Dermis blood vessel endothelial cell (primary cell): ENCODE measurements around the gene COP1. TPM values are rescaled to one million over a fixed set of nuclear protein-coding genes. Genes with fewer than 3 reads are reported as not detected.

ENCODE experiments used
- DNase-seq: peaks from one replicate; pipeline ENCODE4 v3.0.0; 2010
- total RNA-seq: library from RNA; depleted of rRNA; stranded (reverse); fragments of >200 nt; gene quantifications from 2 replicates; pipeline ENCODE4 v1.2.3, GENCODE V29; 2014

Gene COP1
- total RNA-seq, 1 donor from 2014 or later: 65.2 TPM

DNA sequence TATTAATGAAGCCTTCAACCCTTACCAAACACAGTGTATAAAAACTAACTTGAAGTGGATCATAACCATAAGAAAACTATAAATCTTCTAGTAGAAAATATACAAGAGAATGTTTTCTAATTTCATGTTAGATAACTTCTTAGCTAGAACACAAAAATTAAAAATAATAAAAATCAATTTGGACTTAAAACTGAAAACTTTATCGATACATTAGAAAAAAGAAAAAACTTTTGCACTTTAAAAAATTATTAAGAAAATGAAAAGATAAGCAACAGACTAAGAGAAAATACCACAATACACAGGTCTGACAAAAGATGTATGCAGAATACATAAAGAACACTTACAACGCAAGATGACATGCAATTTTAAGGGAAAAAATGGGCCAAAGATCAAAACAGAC is 8.7 kb downstream of the COP1 start:
- DNase-seq: no peak

DNA sequence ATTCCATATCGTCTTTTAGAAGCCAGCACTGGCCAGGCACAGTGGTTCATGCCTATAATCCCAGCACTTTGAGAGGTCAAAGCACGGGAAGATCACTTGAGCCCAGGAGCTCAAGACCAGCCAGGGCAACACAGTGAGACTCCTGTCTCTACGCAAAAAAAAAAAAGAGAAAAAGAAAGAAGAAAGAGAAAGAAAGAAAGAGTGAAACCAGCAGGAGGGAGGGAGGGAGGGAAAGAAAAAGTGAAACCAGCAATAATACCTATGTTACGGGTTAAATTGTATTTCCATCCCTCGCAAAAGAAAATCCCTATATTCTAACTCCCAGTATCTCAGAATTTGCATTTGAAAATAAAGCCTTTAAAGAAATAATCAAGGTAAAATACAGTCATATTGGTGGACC is 10.4 kb downstream of the COP1 start:
- DNase-seq: no peak

DNA sequence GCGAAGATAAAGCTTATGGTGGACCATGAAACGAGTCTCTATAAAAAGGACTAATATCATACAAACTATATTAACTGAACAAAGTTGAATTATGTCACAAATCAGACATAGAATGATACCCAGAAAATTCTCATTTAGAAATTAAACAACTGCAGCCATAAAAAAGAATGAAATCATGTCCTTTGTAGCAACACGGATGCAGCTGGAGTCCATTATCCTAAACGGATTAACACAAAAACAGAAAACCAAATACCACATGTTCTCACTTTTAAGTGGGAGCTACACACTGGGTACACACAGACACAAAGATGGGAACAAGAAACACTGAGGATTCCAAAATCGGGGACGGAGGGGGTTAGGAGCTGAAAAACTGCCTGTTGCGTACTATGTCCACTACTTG is 11.5 kb downstream of the COP1 start:
- no peak for DNase-seq

DNA sequence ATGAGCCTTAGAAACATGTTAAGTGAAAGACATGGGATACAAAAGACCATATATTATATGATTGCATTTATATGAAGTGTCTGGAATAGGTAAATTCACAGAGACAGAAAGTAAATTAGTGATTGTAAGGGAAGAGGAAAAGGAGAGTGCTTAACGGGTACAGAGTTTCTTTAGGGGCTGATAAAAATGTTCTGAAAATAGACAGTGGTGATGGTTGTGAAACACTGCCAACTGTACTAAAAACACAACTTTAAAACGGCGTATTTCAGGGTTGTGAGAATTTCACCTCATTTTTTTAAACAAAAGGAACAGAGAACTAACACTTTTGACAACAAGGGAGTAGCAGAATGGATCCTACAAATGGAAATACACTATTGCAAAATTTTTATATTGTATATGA is 13.4 kb downstream of the COP1 start:
- DNase-seq: no peak

DNA sequence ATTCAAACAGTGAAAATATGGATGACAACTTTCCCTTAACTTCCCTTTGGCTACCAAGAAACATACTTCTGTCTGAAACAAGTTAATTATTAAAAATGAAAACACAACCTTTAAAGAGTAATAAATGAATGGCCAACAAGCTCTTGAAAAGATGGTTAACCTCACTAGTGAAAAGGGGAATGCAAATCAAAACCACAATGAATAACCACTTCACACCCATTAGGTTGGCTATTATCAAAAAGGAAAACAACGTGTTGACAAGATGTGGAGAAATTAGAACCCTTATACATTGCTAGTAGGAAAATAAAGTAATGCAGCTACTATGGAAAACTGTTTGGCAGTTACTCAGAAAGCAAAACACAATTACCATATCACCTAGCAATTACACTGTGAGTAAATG is 14.1 kb downstream of the COP1 start:
- no peak for DNase-seq

DNA sequence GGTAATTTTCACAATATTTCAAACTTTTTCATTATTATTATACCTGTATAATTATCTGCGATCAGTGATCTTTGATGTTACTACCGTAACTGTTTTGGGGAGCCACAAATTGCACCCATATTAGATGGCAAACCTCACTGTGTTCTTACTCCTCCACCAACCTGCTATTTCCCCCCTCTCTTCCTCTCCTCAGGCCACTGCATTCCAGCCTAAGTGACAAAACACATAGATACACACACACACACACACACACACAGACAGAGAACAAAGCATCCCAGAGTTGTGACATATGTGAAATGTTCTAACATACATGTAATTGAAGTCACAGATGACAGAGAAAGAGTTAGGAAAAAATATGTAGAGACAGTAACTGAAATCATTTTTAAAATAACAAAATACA is 18.5 kb downstream of the COP1 start:
- DNase-seq: no peak

DNA sequence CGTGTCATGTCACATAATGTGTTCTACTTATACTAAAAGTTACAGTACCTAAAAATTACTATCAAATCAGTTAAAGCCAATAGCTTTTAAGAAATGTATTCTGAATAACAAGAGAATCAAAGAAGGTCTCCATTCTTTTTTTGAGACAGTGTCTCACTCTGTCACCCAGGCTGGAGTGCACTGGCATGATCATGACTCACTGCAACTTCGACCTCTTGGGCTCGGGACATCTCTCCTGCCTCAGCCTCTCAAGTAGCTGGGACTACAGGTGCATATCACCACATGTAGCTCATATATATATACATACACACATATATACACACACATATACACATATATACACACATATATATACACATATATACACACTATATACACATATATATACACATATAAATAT is 20.1 kb downstream of the COP1 start:
- no peak for DNase-seq

DNA sequence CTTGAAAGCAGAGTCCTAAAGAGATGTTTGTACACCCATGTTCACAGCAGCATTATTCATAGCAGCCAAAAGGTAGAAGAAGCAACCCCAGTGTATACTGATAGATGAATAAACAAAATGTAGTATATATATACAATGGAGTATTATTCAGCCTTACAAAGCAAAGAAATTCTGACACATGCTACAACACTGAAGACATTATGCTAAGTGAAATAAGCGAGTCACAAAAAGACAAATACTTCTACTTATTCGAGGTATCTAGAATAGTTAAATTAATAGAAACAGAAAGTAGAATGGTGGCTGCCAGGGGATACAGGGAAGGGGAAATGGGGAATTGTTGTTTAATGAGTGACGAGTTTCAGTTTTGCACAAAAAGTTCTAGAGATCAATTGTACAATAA is 23.5 kb downstream of the COP1 start:
- DNase-seq: no peak

DNA sequence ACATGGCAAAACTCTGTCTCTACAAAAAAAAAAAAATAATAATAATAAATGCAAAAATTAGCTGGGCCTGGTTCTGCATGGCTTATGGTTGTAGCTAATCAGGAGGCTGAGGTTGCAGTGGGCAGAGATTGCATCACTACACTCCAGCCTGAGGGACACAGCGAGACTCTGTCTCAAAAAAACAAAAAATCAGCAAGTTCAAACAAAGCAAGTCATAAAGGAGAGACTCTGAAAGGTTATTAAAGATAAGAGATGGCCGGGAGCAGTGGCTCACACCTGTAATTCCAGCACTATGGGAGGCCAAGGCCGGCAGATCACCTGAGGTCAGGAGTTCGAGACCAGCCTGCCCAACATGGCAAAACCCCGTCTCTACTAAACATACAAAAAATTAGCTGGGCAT is 28.8 kb downstream of the COP1 start:
- peak; percentile 13 for DNase-seq

DNA sequence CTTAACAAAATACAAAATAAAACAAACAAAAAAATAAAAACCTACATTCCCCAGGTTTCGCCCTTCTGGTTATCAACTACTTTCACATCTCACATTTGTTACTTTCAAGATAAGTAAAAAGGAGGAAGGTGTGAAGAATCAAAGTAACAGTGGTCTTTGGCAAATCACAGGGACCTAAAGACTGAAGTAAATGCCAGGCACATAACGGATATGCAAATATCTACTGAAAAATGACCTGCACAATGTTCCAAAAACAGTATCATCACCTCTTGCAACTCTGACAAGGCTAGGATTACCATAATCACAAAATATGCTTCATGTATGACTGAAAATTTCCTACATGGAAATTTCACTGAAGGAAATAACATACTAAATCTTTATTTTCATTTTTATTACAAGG is 29.3 kb downstream of the COP1 start:
- peak; percentile 14 for DNase-seq

DNA sequence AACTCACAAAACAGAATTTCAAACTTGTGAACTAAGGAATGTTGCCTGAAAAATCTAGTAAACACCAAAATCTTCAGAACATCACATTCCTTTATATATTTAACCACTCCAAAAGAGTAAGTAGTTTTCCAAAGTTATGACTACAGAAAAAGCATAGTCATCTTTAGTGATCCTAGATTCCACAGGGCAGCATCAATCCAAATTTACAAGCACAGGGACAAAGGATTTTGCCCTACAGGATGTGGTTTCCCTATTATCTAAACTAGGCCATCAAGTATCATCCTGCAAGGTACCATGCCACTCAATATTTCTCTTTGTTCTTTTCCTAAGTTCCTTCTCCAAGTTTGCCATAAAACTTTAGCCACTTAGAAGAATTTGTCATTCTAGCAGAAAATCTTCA is 33.0 kb downstream of the COP1 start:
- no peak for DNase-seq

DNA sequence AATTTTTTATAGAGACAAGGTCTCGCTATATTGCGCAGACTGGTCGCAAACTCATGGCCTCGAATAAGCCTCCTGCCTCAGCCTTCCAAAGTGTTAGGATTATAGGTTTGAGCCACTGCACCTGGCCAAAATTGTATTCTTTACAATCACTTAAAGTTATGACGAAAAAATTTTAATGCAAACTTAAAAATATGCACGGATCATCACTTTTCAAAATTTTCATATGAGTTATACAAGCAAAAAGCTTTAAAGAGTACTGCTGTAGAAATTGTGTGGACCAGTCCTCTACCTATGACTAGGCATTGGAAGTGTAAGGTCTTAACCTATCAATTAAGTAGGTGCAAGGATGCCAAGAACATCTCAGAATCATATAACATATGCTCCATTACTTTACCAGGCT is 34.9 kb downstream of the COP1 start:
- no peak for DNase-seq

DNA sequence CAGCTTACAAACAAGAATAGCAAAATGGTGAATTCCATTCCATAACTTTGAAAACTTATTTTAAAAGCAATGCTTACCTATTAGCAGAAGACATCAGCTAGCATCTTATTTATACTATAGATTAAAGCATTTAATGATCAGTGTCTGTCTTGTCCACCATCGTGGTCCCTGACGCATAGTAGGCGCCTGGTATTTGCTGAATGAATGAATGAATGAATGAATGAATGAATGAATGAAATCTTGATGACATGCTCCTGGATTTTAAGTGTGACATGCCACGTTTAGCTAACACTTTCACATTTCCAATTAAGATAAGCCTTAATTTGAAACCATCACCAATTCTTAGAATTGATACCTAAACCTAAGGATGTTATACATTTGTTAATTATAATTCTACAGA is 39.9 kb downstream of the COP1 start:
- DNase-seq: no peak

DNA sequence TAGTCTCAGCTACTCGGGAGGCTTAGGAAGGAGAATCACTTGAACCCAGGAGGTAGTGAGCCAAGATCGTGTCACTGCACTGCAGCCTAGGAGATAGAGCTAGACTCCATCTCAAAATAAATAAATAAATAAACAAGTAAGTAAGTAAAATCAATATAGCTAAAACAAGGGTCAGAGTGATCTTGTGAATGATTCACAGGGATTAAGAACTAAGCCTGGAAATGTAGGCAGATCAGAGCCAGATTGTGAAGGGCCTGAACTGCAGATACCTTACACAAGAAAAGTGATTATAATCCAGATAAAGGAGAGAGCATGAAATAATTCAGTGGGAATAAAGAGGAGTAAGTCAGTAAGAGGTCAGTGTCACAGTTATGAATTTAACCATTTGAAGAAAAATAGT is 41.5 kb downstream of the COP1 start:
- no peak for DNase-seq

DNA sequence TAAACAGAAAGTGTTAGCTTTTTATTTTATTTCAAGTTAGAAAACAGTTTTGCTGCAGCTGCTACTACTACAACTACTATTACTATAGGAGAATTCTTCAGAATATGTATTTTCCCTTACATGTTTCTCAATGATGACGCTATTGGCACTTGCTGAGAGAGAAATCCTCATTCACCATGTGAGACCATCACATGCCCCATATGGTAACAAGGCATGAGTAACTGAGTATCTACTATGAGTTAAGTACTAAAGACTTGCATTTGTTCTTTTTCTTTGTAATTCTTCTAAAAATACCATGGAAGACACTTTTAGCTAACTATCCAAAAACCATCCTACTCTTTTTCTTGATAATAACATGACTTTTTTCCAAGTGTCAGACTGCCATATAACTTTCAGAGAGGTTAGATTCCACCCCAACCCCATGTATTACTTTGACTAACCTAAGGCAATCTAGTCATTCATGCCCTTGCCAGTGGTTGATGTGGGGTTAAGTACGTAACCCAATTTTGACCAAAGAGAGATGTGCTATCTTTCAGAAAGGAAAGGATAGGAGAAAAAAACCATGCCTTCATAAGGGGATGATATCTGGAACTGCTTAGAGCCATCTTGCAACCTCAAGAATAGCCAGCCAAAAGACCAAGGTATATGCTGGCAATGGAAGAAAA is 42.9 kb downstream of the COP1 start:
- DNase-seq: no peak

DNA sequence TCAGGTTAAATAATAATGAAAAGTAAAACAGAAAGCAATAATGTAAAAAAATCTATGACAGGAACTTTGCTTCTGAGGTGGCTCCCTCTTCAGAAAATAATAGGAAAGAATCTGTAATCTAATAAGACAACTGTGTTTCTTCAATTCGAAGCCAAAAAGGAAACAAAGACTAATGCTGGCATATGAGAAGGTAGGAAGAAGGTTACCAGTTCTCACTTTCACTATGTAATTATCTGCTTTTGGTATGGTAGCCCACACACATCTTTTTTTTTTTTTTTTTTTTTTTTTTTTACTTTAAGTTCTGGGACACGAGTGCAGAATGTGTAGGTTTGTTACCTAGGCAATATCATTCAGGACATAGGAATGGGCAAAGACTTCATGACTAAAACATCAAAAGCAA is 47.1 kb downstream of the COP1 start:
- no peak for DNase-seq

DNA sequence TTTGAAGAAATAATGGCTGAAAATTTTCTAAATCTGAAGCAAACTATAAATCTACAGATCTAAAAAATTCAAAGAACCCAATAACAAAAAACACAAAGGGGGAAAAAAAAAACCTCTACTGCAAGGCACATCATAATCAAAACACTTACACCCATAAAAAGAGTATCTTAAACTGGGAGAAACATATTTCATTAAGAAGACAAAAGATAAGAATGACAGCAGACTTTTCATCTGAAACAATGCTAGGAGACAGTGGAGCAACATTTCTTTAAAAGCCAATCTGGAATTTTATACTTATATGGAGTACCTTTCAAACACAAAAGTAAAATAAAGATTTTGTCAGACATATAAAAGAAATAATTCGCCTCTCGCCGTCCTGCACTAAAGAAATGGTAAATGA is 49.1 kb downstream of the COP1 start:
- no peak for DNase-seq

DNA sequence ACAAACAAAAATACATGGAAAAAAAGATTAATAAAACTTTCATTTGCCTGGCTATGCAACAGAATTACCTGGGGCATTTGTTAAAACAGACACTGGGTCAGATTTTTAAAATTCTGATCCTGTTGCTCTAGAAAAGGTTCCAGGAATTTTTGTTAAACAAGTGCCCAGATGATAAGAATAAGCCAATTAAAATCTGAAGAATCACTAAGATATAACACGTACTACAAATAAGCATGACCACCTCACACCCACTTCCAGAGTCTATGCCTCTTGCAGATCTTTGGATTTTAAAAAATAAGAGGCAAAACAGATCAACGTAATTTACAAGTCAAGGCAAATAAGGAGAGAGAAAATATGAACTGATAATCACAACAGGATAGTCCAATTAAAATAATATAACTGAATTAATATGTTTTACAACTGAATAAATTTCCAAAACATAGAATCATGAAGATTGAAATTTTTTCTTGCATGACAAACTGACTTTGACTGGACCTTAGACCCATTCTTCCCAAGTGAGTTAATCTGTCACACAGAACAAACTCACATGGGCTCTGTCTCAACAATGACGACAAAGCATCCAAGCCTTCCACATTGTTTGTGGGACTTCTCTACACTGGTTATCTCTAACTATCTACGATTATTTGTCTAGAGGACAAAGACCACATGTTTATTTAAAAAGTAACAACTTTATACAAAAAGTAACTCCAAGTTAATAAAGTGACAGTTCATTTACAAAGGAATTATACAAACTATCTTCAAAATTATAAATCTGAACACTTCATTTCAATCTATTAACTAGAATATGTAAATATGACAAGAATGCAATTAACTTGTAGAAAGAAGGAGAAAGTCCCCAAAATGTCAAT is 56.9 kb downstream of the COP1 start:
- no peak for DNase-seq

DNA sequence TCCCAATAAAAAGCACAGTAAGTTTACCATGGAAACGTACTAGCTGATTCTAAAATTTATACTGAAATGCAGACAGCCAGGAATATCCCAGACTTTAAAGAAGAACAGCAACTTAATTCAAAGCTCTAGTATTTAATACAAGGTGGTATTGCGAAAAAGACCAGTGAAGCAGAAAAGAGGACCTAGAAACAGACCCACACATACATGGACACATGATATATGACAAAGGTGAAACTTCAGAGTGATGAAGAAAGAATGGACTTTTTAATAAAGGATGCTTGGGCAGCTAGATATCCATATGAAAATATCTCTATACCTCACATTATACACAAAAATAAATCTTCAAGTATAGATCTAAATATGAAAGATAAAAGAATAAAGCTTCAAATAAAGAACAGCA is 62.6 kb downstream of the COP1 start:
- no peak for DNase-seq

DNA sequence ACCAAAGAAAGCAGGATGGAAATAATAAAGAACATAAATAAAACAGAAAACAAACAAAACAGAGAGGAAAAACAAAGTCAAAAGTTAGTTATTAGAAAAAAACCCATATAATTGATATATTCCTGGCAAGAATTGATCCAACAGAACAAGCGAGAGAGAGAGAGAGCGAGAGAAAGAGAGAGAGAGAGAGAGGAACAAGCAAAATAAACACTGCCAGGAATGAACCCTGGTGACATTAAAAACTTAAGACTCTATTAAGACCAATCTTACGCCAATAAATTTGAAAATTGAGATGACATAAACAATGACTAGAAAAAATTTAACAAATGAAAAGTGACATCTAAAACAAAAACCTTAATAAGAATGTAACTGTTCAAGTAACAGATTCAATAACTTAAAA is 64.1 kb downstream of the COP1 start:
- DNase-seq: no peak

DNA sequence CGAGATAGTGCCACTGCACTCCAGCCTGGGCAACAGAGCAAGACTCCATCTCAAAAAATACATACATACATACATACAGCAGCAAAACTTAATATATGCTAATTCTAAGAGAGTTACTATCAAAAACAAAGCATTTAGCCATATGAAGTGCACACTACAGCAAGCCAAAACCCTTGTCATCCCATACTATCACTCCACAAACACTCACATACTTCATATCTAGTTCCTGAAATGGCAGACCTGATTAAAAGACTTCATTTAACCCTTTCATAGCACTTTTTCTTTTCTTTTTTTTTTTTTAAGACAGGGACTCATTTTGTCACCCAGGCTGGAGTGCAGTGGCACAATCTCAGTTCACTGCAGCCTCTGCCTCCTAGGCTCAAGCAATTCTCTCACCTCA is 65.6 kb downstream of the COP1 start:
- no peak for DNase-seq

DNA sequence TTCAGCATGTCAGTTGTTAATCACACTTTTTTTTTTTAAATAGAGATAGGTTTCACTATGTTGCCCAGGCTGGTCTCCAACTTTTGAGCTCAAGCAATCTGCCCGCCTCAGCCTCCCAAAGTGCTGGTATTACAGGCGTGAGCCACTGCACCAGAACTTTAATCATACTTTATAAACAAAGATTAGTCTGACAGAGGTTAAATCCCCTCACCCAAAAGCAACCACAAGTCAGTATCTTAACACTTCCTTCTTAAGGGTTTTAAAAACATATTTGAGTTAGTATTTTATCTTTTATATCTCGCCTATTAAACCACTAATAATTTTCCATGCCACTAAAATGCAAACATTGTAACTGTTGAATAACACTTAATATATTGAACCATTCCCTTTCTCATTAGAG is 70.2 kb downstream of the COP1 start:
- no peak for DNase-seq

DNA sequence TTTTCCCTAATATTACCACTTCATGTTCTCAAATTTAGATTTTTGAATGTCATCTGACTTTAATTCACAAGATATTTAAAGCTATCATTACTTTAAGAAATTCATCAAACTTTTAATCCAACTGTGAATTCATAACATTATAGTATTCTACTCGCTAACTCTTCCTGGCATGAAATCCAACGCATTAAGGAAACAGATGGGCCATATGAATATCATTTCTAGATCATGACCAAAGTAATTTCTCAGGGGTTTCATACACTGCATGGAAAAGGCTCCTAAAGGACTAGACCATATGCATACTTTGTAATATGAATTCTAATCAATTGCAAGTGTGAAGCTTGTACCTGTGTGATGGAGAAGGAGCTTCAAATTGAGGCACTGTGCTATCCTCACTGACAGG is 72.4 kb downstream of the COP1 start:
- no peak for DNase-seq

DNA sequence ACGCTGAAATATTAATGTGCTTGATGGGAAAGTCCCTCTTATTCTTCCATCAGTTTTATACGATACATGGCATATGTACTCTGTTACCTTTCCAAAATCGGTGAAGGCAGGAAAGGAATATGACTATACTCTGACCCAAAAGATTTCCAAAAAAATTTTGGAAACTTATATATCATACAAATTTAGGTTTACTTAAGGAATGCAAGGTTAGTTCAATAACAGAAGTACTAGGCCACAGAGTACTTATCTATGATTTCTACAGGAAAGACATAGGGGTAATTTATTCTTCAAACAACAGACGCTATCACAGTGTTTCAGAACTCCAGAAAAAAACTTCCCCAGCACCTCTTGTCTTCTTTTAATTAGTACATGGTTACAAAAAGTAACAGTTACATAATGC is 84.8 kb downstream of the COP1 start:
- DNase-seq: no peak

DNA sequence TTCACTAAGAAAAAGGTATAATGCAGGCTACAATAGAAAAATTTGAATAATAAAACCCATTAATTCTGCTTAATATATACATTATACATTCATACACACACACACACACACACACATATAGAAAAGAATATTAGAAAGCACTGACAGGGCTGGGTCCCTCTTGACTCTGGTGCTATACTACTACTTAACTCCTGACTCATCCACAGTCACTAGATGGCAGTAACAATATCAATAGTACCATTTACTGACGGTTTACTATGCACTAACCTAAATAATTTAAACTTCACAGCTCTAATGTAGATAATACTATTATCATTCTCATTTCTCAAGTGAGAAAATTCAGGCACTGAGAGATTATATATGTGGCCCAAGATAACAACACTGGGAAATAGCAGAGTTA is 87.5 kb downstream of the COP1 start:
- peak; percentile 41 for DNase-seq
